ENCODE results near the gene S100A13. TPM values are rescaled to one million over a fixed set of nuclear protein-coding genes. Genes with fewer than 3 reads are reported as not detected.

The S100A13 gene
- total RNA-seq, 1 experiment from 2014 or later, result 55.0 TPM

GRCh38 chr1:153667439-153667838 is 40.1 kb upstream of the S100A13 start:
- no peak overlapping the region for H2BK5ac ChIP-seq (ENCODE audit: insufficient read length, low read length)
- H3K23ac ChIP-seq (ENCODE audit: insufficient read length, low read depth, low read length), result no peak overlapping the region
- H3K23me2 ChIP-seq (ENCODE audit: insufficient read length, low read depth, low read length, poor library complexity, severe bottlenecking), result peaks cover 11% of the 10 kb centered on the region
- H3K18ac ChIP-seq (ENCODE audit: insufficient read length, low read depth, low read length), result no peak overlapping the region
- H3K9ac ChIP-seq (ENCODE audit: extremely low read depth, insufficient read length, low read length), result no peak overlapping the region
- H2BK12ac ChIP-seq (ENCODE audit: insufficient read length, low read depth, low read length), result no peak overlapping the region
- no peak overlapping the region for H2AFZ ChIP-seq (ENCODE audit: low read length)
- no peak overlapping the region for H2BK20ac ChIP-seq (ENCODE audit: low read depth, low read length, poor library complexity, severe bottlenecking)
- peak overlapping the region in 2 of 3 experiments; percentile 11 to 28; a peak in 1 of 7 replicates for H3K27ac Mint-ChIP-seq
- no peaks in the 10 kb centered on the region for H3K27me3 ChIP-seq (ENCODE audit: insufficient read depth, low read length)
- no peaks in the 10 kb centered on the region for H3K9me3 ChIP-seq (ENCODE audit: control insufficient read depth, low read depth, low read length)
- no peaks in the 10 kb centered on the region for H4K20me1 ChIP-seq (ENCODE audit: control insufficient read depth, insufficient read depth, insufficient read length)
- no peaks in the 10 kb centered on the region; the same call in 1 of the 2 replicates for H3K27me3 Mint-ChIP-seq (ENCODE audit: low read depth)
- WGBS (ENCODE audit: extremely low coverage, insufficient read length, low lambda C conversion rate), result no CpG with 5 or more reads among the region's 4 CpGs
- peak overlapping the region in 1 of 2 experiments; percentile 27; a peak in 2 of 5 replicates for H3K4me3 Mint-ChIP-seq
- H3K4me2 ChIP-seq (ENCODE audit: insufficient read depth, insufficient read length, low read length), result no peak overlapping the region
- no peak overlapping the region for H4K5ac ChIP-seq (ENCODE audit: insufficient read length, low read depth, low read length)
- H3K14ac ChIP-seq (ENCODE audit: insufficient read depth, low read length), result no peak overlapping the region
- H3K4me1 Mint-ChIP-seq, result peaks cover 9 to 12% of the 10 kb centered on the region in 2 experiments; a peak in 3 of 4 replicates
- H2AK5ac ChIP-seq (ENCODE audit: insufficient read length, low read length), result no peak overlapping the region
- DNase-seq, result no peak
- H3T11ph ChIP-seq (ENCODE audit: low read length), result no peak overlapping the region
- no peak overlapping the region for H3K4ac ChIP-seq (ENCODE audit: low read depth, low read length)
- no peak overlapping the region for H3K27ac ChIP-seq (ENCODE audit: insufficient read length, low read depth, low read length)
- H3K36me3 Mint-ChIP-seq (ENCODE audit: insufficient read depth in 1 of 3, low read depth in 3 of 3), result peaks cover 7 to 78% (median 67%) of the 10 kb centered on the region in 3 experiments; a peak in 6 of 7 replicates
- H3K79me1 ChIP-seq (ENCODE audit: insufficient read depth, low read depth, low read length, poor library complexity, severe bottlenecking), result peaks cover 17% of the 10 kb centered on the region
- H3K9me3 Mint-ChIP-seq, result no peaks in the 10 kb centered on the region
- no peak overlapping the region for H2BK15ac ChIP-seq (ENCODE audit: low read depth, low read length)
- H3K56ac ChIP-seq (ENCODE audit: insufficient read length, low read depth, low read length), result no peak overlapping the region
- H4K91ac ChIP-seq (ENCODE audit: insufficient read length, low read depth, low read length), result no peak overlapping the region
- TF ChIP-seq CTCF (conservative IDR thresholded peaks at IDR 0.05), result no peak
- no peaks in the 10 kb centered on the region for H3K4me1 ChIP-seq (ENCODE audit: insufficient read depth, low read length)
- no peak overlapping the region for H2BK120ac ChIP-seq (ENCODE audit: low read depth, low read length, poor library complexity, severe bottlenecking)
- H4K8ac ChIP-seq (replicated peaks; ENCODE audit: insufficient read length, low read depth, low read length), result no peak overlapping the region
- H3K79me2 ChIP-seq (ENCODE audit: insufficient read depth, low read length), result peaks cover 15% of the 10 kb centered on the region

Data from H9 (cell line).